Muscle layer of duodenum (tissue), 2 donors: Measurements from ENCODE around the gene SMPDL3A.
A peak's percentile ranks its signal among the peaks of the same experiment; 100 is the strongest.
"Not testable (repeated sequence)": the region's sequence is repeated elsewhere in the genome, so short reads cannot be mapped to it uniquely, and the experiment has no call there.

Source experiments
- H3K27ac ChIP-seq: one replicate; pipeline ENCODE4 v1.7.0; 2013; ENCODE audit warnings: mild to moderate bottlenecking, low read length
- H3K27me3 ChIP-seq: one replicate; pipeline ENCODE4 v1.7.0; 2013; ENCODE audit warnings: low read depth, mild to moderate bottlenecking, control low read depth, low read length
- H3K36me3 ChIP-seq, 2 donors: one replicate each; pipeline ENCODE4 v1.7.0; 2013; ENCODE audit warnings: low read length in 2 of 2, control low read depth in 1 of 2, mild to moderate bottlenecking in 1 of 2; ENCODE audit not compliant: insufficient read depth in 2 of 2, control insufficient read depth in 1 of 2
- H3K4me1 ChIP-seq, 2 donors: one replicate each; pipeline ENCODE4 v1.7.0; 2013; ENCODE audit warnings: low read length in 2 of 2, mild to moderate bottlenecking in 2 of 2, control low read depth in 1 of 2, moderate library complexity in 1 of 2; ENCODE audit not compliant: insufficient read depth in 2 of 2, control insufficient read depth in 1 of 2
- H3K4me3 ChIP-seq, 2 donors: one replicate each; pipeline ENCODE4 v1.7.0; 2013; ENCODE audit warnings: low read length in 2 of 2, low read depth in 1 of 2, mild to moderate bottlenecking in 1 of 2
- H3K9me3 ChIP-seq, 2 donors: one replicate each; pipeline ENCODE4 v1.7.0; 2013; ENCODE audit warnings: low read length in 2 of 2, control low read depth in 1 of 2, mild to moderate bottlenecking in 1 of 2; ENCODE audit not compliant: control insufficient read depth in 1 of 2
- donor health status: healthy.

SMPDL3A gene, protein sequence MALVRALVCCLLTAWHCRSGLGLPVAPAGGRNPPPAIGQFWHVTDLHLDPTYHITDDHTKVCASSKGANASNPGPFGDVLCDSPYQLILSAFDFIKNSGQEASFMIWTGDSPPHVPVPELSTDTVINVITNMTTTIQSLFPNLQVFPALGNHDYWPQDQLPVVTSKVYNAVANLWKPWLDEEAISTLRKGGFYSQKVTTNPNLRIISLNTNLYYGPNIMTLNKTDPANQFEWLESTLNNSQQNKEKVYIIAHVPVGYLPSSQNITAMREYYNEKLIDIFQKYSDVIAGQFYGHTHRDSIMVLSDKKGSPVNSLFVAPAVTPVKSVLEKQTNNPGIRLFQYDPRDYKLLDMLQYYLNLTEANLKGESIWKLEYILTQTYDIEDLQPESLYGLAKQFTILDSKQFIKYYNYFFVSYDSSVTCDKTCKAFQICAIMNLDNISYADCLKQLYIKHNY

DNA sequence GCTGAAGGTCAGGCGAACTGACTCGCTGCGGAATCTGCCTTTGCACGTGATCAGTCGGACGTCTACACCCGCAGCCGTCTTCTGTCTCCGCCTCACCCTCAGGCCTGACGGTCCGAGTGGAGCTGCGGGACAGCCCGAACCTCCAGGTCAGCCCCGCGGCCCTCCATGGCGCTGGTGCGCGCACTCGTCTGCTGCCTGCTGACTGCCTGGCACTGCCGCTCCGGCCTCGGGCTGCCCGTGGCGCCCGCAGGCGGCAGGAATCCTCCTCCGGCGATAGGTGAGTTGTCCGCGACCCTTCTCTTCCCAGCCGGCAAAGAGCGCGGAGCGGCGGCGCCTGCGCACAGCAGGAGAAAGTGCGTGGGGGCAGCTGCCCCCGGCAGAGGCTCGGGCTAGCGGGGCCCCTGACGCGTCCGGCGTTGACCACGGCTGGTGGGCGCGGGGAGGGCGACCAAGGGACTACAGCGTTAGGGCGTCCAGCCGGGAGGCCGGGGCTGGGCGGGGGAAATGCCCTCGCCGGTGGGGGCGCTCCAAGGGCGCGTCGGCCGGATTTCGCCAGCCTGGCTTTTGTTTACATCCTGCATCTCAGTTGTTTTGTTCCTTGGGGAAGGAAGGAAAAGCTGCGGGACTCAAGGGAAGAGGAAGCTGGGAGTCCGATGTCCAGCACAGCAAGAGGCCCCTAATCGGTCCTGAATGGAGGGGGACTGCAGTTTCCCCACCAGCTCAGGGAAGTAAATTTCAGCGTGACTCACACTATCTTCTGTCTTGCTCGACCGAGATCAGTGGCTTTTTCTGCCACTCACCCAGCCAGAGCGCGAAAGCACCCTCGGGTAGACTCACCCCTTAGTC is at the start of gene SMPDL3A:
Gene SMPDL3A (plus strand): TSS at position 77 of the 846 bp plus-strand sequence. CDS start 89 bp downstream, at position 166.
- Histone ChIP-seq H3K9me3 (no peaks in the 10 kb centered on the region), H3K36me3 (no peaks in the 10 kb centered on the region), H3K4me1 (peaks cover 11 to 18% of the 10 kb centered on the region in 2 donors), H3K4me3 (peak within 1 kb of the TSS; percentile 91 to 95), H3K27me3 (no peaks in the 10 kb centered on the region), H3K27ac (peak within 1 kb of the TSS; percentile 84)

DNA sequence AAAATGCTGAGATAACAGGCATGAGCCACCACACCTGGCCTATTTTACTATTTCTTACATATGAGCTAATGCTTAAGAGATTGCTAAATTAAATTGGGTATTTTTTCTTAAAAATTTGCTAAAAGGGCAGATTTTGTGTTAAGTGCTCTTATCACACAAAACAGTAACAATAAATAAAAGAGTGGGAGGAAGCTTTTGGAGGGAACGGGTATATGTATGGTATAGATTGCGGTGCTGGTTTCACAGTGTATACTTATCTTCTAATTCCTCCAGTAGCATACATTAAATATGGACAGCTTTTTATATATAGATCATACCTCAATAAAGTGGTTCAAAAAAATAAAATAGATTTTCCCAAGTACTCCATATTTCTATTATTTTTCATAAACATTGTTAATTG is 49.0 kb upstream of the SMPDL3A start:
- Histone ChIP-seq H3K27ac (no peak overlapping the region), H3K36me3 (no peaks in the 10 kb centered on the region), H3K9me3 (no peaks in the 10 kb centered on the region), H3K4me3 (no peak overlapping the region), H3K27me3 (no peaks in the 10 kb centered on the region), H3K4me1 (no peaks in the 10 kb centered on the region)

DNA sequence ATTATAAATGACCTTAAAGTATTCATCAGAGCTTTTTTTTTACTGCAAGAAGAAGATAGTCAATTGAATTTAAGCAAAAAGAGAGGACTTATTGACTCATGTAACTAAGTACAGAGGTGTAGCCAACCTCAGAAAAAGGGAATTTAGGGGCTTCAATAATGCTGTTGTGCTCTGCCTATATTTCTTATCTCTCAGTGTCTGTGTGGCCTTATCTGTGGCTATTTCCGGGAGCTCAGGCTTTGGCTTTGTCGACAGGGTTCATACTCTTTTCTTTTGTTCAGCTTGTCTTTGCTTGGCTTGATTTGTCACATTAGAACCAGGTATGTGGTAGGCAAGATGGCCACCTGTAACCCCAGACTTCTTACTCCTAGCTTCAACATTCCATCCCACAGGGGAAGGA is 48.1 kb upstream of the SMPDL3A start:
- no peaks in the 10 kb centered on the region for H3K9me3 ChIP-seq
- no peaks in the 10 kb centered on the region for H3K27me3 ChIP-seq
- no peak overlapping the region for H3K27ac ChIP-seq
- no peaks in the 10 kb centered on the region for H3K4me1 ChIP-seq
- no peaks in the 10 kb centered on the region for H3K36me3 ChIP-seq
- H3K4me3 ChIP-seq: no peak overlapping the region

DNA sequence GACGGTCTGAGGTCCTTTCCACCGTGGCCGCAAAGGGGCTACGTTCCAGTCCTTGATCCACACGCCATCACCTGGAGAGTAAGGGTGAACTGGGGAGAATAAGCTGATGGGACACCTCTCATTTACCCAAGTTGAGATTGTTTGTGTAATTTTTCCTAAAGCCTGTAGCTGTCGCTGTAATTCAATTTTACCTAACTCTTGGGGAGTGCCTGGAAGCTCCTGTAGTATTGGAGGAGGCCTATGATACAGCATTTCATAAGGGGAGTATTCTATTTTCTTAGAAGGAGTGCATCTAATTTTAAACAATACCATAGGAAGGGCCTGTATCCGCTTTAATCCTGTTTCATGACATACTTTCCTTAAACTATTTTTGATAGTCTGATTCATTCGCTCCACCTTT is 44.8 kb upstream of the SMPDL3A start:
- not testable (repeated sequence) for H3K4me3 ChIP-seq, H3K4me1 ChIP-seq, H3K9me3 ChIP-seq, H3K27ac ChIP-seq, H3K27me3 ChIP-seq, H3K36me3 ChIP-seq

DNA sequence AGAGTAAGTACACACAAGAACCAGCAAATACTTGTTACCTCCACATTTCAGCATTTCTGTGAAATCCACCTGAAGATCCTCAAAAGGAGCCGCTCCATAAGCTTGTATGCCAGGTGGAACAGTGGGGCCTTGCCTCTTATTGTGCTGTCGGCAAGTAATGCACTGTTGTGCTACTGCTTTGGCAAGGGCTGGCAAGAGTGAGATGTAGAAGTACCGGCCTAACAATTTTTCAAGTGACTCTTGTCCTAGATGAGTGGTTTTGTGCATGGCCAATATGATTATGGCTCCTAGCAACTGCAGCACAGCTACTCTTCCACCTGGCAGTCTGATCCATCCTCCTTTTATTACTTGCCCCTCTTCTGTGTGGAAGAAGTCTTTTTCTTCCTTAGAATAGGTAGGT is 44.2 kb upstream of the SMPDL3A start:
- not testable (repeated sequence) for H3K27ac ChIP-seq, H3K4me3 ChIP-seq, H3K36me3 ChIP-seq, H3K9me3 ChIP-seq, H3K4me1 ChIP-seq, H3K27me3 ChIP-seq

DNA sequence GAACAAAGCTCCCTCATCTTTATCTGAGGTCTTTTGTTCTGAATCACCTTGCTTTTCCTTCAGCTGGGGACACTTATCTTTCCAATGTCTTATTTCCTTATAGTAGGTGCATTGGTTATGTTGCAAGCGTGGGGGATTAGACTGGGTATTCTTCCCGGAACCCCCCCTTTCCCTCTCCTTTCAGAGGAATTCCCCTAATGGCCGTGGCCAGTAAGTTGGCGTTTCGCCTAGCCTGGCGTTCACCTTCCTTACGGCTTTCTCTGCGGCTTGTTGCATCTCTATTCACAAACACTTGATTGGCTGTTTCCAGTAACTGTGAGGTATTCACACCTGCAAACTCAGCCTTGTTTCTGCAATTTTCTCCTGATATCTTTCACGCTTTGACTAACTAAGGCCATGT is 42.4 kb upstream of the SMPDL3A start:
- Histone ChIP-seq H3K4me3 (no peak overlapping the region), H3K4me1 (no peaks in the 10 kb centered on the region), H3K9me3 (no peaks in the 10 kb centered on the region), H3K27me3 (no peaks in the 10 kb centered on the region), H3K36me3 (no peaks in the 10 kb centered on the region), H3K27ac (no peak overlapping the region)

DNA sequence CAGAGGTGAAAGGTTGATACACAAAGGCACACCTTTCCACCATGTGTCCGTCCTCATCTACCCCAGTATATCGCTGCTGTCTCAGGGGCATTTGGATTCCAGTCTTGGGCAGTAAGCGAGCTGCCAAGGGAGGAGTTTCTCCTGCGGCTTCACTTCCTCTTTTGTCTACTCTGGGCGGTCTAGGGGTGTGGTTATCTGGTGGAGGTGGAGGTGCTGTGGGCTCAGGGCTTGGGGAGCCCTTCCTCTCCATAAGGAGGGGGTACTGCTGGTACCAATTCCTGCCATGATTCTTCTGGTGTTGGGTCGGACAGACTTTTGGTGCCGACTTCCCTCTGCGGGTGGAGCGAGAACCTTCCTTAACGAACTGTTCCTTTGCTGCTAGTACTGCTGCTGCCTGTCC is 41.5 kb upstream of the SMPDL3A start:
- H3K36me3 ChIP-seq: no peaks in the 10 kb centered on the region
- no peaks in the 10 kb centered on the region for H3K9me3 ChIP-seq
- no peak overlapping the region for H3K27ac ChIP-seq
- H3K4me1 ChIP-seq: no peaks in the 10 kb centered on the region
- no peaks in the 10 kb centered on the region for H3K27me3 ChIP-seq
- no peak overlapping the region for H3K4me3 ChIP-seq

DNA sequence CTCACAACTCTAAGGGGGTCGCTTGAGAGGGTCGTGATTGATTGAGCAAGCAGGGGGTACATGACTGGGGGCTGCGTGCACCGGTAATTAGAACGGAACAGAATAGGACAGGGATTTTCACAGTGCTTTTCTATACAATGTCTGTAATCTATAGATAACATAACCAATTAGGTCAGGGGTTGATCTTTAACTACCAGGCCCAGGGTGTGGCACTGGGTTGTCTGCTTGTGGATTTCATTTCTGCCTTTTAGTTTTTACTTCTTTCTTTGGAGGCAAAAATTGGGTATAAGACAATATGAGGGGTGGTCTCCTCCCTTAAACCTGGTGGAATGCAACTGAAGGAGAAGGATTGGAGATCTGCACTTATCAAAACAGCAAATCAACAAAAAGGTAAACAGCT is 40.1 kb upstream of the SMPDL3A start:
- not testable (repeated sequence) for H3K36me3 ChIP-seq, H3K4me1 ChIP-seq, H3K27me3 ChIP-seq, H3K4me3 ChIP-seq, H3K9me3 ChIP-seq, H3K27ac ChIP-seq

DNA sequence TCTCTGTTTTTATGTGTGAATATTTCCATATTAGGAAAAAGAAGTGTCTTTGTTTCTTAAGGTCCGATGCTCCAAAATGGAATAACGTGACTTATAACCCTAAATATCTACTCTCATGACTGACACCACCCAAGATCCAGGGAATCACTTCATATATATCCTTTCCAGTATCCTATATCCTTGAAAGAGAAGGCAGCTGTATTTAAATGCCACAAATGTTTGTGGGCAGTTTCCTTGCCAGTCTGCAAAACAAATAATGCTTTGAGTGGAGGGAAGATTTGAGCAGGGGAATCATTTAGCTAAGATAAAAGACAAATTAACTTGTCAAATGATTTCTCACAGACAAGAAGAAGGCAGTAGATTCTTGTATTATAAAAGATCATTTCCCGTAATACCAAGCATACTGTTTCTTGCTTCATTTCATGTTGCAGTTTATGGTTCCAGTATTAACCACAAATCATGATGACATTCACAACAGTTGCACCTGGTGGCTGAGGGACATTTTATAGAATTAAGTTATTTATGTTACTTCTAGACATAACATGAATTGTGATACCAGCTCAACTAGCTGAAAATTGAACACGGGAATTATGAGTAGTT is 39.5 kb upstream of the SMPDL3A start:
- H3K27me3 ChIP-seq: no peaks in the 10 kb centered on the region
- no peak overlapping the region for H3K27ac ChIP-seq

DNA sequence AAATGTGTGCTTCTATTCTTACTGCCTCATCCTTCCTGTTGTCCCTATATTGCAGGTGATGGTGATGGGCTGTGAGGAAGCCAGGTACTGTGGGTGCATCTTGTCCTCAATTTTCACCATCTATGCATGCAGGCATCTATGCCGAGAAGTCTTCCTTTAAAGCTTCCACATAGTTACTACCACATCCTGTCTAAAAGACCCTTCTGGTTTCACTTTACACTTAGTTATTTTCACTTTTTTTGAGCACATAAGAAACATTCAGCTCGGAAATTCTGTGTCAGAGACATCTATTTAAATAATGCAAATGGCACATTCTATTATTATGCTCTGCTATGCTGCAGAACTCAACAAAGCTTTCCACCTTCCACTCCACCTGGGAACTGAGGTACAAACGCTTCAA is 37.7 kb upstream of the SMPDL3A start:
- Histone ChIP-seq H3K9me3 (no peaks in the 10 kb centered on the region), H3K27ac (no peak overlapping the region), H3K36me3 (no peaks in the 10 kb centered on the region), H3K4me3 (no peak overlapping the region), H3K27me3 (no peaks in the 10 kb centered on the region), H3K4me1 (peaks cover 0 to 3% of the 10 kb centered on the region in 2 donors)

More for the DNA sequence above, 39.5 kb upstream of the SMPDL3A start:
- peaks cover 0 to 3% of the 10 kb centered on the region in 2 donors for H3K4me1 ChIP-seq
- H3K4me3 ChIP-seq: no peak overlapping the region
- H3K36me3 ChIP-seq: no peaks in the 10 kb centered on the region
- no peaks in the 10 kb centered on the region for H3K9me3 ChIP-seq

DNA sequence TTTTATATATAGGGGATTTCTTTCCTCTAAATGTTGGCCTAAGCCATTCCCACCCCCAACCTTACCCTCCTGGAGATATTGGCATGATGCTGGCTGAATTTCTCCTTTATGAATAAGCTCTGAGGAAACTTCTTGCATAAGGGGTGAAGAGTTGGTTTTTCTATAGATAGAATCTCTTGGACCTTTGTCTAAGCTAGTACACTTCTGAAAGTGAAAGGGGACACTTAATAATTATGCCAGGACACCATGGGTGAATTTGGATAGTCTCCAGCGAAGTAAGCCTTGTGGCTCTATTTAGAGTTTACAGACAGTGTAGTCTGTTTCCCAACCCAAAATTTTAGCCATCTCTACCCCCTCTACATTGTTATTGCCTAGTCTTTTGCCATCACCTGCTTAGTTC is 36.6 kb upstream of the SMPDL3A start:
- H3K27me3 ChIP-seq: no peaks in the 10 kb centered on the region
- no peak overlapping the region for H3K27ac ChIP-seq
- H3K4me1 ChIP-seq: peaks cover 0 to 3% of the 10 kb centered on the region in 2 donors
- H3K4me3 ChIP-seq: no peak overlapping the region
- H3K36me3 ChIP-seq: no peaks in the 10 kb centered on the region
- no peaks in the 10 kb centered on the region for H3K9me3 ChIP-seq
